Measurements from ENCODE around the gene CDH4.

DNA sequence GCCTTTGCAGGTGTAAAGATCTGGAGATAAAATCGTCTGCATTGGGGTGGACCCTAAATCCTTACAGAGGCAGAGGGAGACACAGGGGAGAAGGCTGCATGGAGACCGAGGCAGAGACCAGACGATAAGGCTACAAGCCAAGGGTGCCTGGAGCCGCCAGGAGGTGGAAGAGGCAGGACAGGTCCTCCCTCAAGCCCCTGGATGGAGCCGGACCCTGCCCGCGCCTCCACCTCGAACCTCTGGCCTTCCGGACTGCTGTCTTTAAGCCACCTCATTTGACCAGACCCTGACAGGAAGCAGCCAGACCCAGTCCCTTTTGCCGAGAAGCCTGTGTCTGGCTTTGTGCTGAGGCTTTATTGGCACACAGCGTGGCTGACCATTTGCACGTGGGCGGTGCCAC, 629.8 kb downstream of the CDH4 start:
- TF ChIP-seq, protein P1, sequence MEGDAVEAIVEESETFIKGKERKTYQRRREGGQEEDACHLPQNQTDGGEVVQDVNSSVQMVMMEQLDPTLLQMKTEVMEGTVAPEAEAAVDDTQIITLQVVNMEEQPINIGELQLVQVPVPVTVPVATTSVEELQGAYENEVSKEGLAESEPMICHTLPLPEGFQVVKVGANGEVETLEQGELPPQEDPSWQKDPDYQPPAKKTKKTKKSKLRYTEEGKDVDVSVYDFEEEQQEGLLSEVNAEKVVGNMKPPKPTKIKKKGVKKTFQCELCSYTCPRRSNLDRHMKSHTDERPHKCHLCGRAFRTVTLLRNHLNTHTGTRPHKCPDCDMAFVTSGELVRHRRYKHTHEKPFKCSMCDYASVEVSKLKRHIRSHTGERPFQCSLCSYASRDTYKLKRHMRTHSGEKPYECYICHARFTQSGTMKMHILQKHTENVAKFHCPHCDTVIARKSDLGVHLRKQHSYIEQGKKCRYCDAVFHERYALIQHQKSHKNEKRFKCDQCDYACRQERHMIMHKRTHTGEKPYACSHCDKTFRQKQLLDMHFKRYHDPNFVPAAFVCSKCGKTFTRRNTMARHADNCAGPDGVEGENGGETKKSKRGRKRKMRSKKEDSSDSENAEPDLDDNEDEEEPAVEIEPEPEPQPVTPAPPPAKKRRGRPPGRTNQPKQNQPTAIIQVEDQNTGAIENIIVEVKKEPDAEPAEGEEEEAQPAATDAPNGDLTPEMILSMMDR (IDR thresholded peaks at IDR 0.05): no peak
- TF ChIP-seq POLR2AphosphoS5 (IDR thresholded peaks at IDR 0.05) (no peak), POLR2A (IDR thresholded peaks at IDR 0.05) (no peak), EP300 (IDR thresholded peaks at IDR 0.05; ENCODE audit: low read depth) (no peak)
